Body of pancreas (tissue), 4 donors: ENCODE data around the gene KIF5A. TPM values are rescaled to one million over a fixed set of nuclear protein-coding genes. Genes with fewer than 3 reads are reported as not detected.
A peak's percentile ranks its signal among the peaks of the same experiment; 100 is the strongest.
"Not testable (repeated sequence)": the region's sequence is repeated elsewhere in the genome, so short reads cannot be mapped to it uniquely, and the experiment has no call there.

ENCODE experiments used
- ATAC-seq: fragments of 150-250 bp; one replicate; pipeline ENCODE4 v1.9.1; 2016
- DNase-seq, 4 donors: peaks; one replicate each; pipeline ENCODE4 v3.0.0-alpha.2; 2019
- H3K27ac ChIP-seq, 4 donors: fragments of 200-600 bp; sonication (generic); 1 replicate in 3 of 4; 2 replicates in 1 of 4; pipeline versions ENCODE4 v1.5.1 to v1.6.1; 2016 to 2019; ENCODE audit warnings: mild to moderate bottlenecking in 1 of 4, mixed read lengths in 1 of 4, moderate library complexity in 1 of 4
- H3K27me3 ChIP-seq, 2 donors: fragments of 200-600 bp; sonication (generic); one replicate each; pipeline ENCODE4 v1.6.0; 2016; ENCODE audit warnings: mild to moderate bottlenecking in 1 of 2
- H3K36me3 ChIP-seq, 2 donors: fragments of 200-600 bp; sonication (generic); replicated peaks in 1 of 2; 2 replicates each; pipeline ENCODE4 v1.5.1; 2016; ENCODE audit warnings: low read depth in 2 of 2; ENCODE audit not compliant: insufficient read depth in 1 of 2
- H3K4me1 ChIP-seq: fragments of 200-600 bp; sonication (generic); one replicate; pipeline ENCODE4 v1.6.0; 2016
- H3K4me3 ChIP-seq, 2 donors: fragments of 200-600 bp; sonication (generic); 1 replicate in 1 of 2; 2 replicates in 1 of 2; pipeline ENCODE4 v1.5.1; 2016 to 2019
- H3K9me3 ChIP-seq, 3 donors: fragments of 200-600 bp; sonication (generic); 1 replicate in 2 of 3; 2 replicates in 1 of 3; pipeline ENCODE4 v1.5.1; 2016
- POLR2A ChIP-seq, 3 donors: fragments of 450-650 bp; IDR thresholded peaks; one replicate each; pipeline ENCODE4 v1.6.1; 2016; ENCODE audit warnings: antibody characterized with exemption in 3 of 3, mild to moderate bottlenecking in 2 of 3
- WGBS, 2 donors: methylation state at CpG; one replicate each; pipeline ENCODE4 v1.1.5; 2017; 5-methylcytosine and 5-hydroxymethylcytosine counted together
- intact Hi-C: fragments of 100-400 bp; cut with DNase I; formaldehyde crosslinking; loops from one replicate; pipeline ENCODE4 v1.15.1; 2023
- total RNA-seq, 2 donors: library from RNA; depleted of rRNA; stranded (reverse); fragments of >200 nt; gene quantifications; one replicate each; pipeline ENCODE4 v1.1.0, GENCODE V29; 2016
- TF ChIP-seq, protein P1 (sequence below), 7 experiments: fragments of 450-650 bp in 4 of 7; fragments of 200-600 bp in 3 of 7; sonication (generic) in 3 of 7; IDR thresholded peaks; one replicate each; pipeline ENCODE4 v1.5.1; 2016 to 2019; ENCODE audit warnings: antibody characterized with exemption in 7 of 7

The KIF5A gene
- total RNA-seq, 2 donors from 2014 or later = 0.33 to 1.3 TPM

DNA sequence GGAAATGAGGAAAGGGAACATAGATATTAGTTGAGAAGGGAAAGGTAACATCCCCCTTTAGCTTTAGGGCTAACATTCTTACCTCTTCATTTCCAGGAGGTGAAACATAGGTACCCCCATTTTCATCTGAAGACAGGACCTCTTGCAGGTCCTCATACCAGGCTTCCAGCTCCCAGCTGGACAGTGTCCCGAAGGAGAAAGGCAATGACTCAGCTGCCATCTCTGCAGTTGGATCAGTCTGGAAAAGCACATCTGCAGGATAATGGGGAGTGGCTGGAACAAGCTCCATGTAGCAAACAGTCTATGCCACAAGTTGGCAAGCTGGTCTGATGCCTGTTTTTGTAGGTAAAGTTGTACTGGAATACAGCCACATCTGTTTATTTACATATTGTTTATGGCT lies 32.7 kb upstream of the KIF5A start:
- Histone ChIP-seq H3K4me3 (no peak overlapping the region), H3K36me3 (peaks cover 4 to 17% of the 10 kb centered on the region in 2 donors), H3K27ac (peak overlapping the region in 3 of 4 donors; percentile 3 to 98 (median 95)), H3K9me3 (no peaks in the 10 kb centered on the region), H3K27me3 (no peaks in the 10 kb centered on the region), H3K4me1 (peaks cover 63% of the 10 kb centered on the region)
- TF ChIP-seq, protein P1, sequence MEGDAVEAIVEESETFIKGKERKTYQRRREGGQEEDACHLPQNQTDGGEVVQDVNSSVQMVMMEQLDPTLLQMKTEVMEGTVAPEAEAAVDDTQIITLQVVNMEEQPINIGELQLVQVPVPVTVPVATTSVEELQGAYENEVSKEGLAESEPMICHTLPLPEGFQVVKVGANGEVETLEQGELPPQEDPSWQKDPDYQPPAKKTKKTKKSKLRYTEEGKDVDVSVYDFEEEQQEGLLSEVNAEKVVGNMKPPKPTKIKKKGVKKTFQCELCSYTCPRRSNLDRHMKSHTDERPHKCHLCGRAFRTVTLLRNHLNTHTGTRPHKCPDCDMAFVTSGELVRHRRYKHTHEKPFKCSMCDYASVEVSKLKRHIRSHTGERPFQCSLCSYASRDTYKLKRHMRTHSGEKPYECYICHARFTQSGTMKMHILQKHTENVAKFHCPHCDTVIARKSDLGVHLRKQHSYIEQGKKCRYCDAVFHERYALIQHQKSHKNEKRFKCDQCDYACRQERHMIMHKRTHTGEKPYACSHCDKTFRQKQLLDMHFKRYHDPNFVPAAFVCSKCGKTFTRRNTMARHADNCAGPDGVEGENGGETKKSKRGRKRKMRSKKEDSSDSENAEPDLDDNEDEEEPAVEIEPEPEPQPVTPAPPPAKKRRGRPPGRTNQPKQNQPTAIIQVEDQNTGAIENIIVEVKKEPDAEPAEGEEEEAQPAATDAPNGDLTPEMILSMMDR (IDR thresholded peaks at IDR 0.05) = no peak
- no peak for TF ChIP-seq POLR2A (IDR thresholded peaks at IDR 0.05)
- DNase-seq = peak in 2 of 4 donors; percentile 17 to 60
- intact Hi-C loops = no loop called here
- ATAC-seq = no peak
- WGBS, 2 donors = 0 to 20% methylated on average over 1 of the region's 1 CpG

DNA sequence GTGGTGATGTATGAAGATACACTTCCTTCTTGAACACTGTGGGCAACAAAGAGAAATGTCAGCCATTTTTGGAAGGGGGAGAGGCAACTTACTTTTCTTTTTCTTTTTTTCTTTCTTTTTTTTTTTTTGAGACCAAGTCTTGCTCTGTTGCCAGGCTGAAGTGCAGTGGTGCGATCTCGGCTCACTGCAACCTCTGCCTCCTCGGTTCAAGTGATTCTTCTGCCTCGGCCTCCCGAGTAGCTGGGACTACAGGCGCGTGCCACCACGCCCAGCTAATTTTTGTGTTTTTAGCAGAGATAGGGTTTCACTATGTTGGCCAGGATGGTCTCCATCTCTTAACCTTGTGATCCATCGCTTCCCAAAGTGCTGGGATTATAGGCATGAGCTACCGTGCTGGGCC lies 32.1 kb upstream of the KIF5A start:
- H3K4me3 ChIP-seq, DNase-seq: not testable (repeated sequence)
- peak overlapping the region; percentile 95 to 99 (median 98) for H3K27ac ChIP-seq

DNA sequence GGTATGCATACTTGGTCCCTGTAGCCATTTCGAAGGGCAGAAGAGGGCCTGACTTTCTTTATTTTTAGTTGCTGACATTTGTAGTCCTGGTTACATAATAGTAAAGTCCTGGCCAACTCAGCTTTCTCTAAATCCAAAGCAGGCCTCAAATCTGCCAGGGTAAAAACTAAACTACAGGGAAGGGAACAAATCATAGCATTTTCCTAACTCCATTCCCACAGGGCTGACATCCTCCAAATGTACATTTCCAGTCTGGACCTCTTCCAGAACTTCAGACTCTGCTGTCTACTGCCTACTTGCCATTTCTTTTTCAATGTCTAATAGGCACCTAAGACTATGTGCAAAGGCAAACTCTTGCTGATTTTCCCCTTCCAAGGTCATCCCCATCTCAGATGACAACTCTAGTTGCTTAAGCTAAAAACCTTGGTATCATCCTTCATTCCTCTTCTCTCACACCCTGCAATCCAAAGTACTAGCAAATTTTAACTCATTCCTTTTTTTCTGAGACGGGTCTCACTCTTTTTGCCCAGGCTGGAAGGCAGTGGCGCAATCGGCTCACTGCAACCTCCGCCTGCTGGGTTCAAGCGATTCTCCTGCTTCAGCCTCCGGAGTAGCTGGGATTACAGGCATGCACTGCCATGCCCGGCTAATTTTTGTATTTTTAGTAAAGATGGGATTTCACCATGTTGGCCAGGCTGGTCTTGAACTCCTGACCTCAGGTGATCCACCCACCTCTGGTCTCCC lies 31.5 kb upstream of the KIF5A start:
- 37 to 40% methylated on average over 8 of the region's 8 CpGs for WGBS, 2 donors
- TF ChIP-seq POLR2A (IDR thresholded peaks at IDR 0.05) = no peak
- TF ChIP-seq, protein P1 (IDR thresholded peaks at IDR 0.05) = no peak

More for the DNA sequence above, 32.1 kb upstream of the KIF5A start:
- intact Hi-C loops, H3K9me3 ChIP-seq, H3K27me3 ChIP-seq, ATAC-seq: not testable (repeated sequence)
- WGBS, 2 donors = 70 to 74% methylated on average over 10 of the region's 10 CpGs
- Histone ChIP-seq H3K36me3 (peaks cover 4 to 17% of the 10 kb centered on the region in 2 donors), H3K4me1 (peaks cover 65% of the 10 kb centered on the region)

DNA sequence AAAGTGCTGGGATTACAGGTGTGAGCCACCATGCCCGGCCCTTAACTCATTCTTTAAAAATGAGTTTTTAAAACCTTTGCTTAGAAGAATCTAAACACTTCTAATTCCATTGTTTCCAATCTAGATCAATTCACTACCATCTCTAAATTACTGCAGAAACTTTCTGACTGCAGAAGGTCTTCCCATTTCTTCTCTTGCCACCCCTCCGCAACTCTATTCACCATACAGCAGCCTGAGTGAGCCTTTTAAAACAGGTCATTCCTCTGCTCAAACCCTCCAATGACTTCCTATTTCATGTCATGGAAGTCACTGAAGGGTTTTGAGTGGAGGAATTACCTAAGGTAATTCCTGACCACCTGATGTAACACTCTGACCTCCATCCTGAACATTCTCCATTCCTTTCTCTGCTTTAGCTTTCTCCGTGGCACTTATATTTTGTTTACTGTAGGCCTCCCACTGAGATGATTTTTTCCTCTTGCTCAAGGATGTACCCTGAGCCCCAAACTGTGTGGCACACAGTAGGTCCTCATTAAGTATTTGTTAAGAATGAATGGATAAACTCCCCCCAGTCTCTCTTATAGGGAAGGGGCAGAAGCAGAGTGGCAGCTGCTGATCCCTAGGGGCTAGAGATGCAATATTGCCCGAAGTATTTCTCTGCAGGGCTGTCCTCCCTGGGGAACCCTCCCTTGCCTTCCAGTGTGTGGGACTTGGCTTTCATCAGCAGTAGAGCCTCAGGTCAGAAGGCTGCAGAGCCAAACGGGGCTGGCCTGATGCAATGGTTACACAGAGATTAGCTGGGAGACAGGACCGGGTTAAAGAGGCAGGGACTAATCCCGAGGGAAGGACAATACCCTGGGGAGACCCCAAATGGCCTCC lies 30.7 kb upstream of the KIF5A start:
- intact Hi-C loops = no loop called here
- 9 to 19% methylated on average over 4 to 7 of the region's 7 CpGs for WGBS, 2 donors
- peak overlapping the region; percentile 35 to 94 for H3K4me3 ChIP-seq
- H3K4me1 ChIP-seq = peaks cover 71% of the 10 kb centered on the region
- ATAC-seq (no peak), DNase-seq (peak; percentile 56 to 70 (median 62))
- no peaks in the 10 kb centered on the region for H3K9me3 ChIP-seq
- TF ChIP-seq, protein P1 (IDR thresholded peaks at IDR 0.05) = no peak
- no peak for TF ChIP-seq POLR2A (IDR thresholded peaks at IDR 0.05)
- no peaks in the 10 kb centered on the region for H3K27me3 ChIP-seq
- H3K36me3 ChIP-seq = peaks cover 4 to 15% of the 10 kb centered on the region in 2 donors
- peak overlapping the region; percentile 95 to 99 (median 98) for H3K27ac ChIP-seq

More for the DNA sequence above, 31.5 kb upstream of the KIF5A start:
- ATAC-seq (no peak), DNase-seq (no peak)
- Histone ChIP-seq H3K36me3 (peaks cover 4 to 15% of the 10 kb centered on the region in 2 donors), H3K4me1 (peaks cover 66% of the 10 kb centered on the region), H3K4me3 (peak overlapping the region in 1 of 2 donors; percentile 94), H3K27me3 (no peaks in the 10 kb centered on the region), H3K9me3 (no peaks in the 10 kb centered on the region), H3K27ac (peak overlapping the region; percentile 95 to 99 (median 98))
- intact Hi-C loops = no loop called here

DNA sequence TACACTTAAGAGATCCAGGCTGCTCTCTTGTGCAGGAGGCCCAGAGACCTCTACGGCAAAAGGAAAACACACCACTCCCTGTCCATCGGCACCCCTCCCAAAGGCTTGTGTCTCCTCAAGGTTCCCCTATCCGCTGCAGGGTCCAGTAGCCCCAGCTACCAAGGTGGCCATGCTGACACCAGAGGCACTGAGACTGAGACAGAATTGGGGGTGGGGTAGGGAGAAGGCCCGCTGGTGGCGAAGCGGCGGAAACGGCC lies 30.1 kb upstream of the KIF5A start:
- Histone ChIP-seq H3K27me3 (no peaks in the 10 kb centered on the region), H3K4me1 (peaks cover 71% of the 10 kb centered on the region), H3K4me3 (peak overlapping the region; percentile 35 to 94), H3K36me3 (peaks cover 4 to 13% of the 10 kb centered on the region in 2 donors), H3K9me3 (no peaks in the 10 kb centered on the region), H3K27ac (peak overlapping the region; percentile 95 to 99 (median 98))
- intact Hi-C loops = no loop called here
- DNase-seq (peak in 1 of 4 donors; percentile 60), ATAC-seq (no peak)
- 0 to 1% methylated on average over 2 to 8 of the region's 8 CpGs for WGBS, 2 donors
- TF ChIP-seq, protein P1 (IDR thresholded peaks at IDR 0.05) = no peak
- TF ChIP-seq POLR2A (IDR thresholded peaks at IDR 0.05) = no peak
